ENCODE data around the gene CCDC90B. TPM values are rescaled to one million over a fixed set of nuclear protein-coding genes. Genes with fewer than 3 reads are reported as not detected.
"Not testable (repeated sequence)": the region's sequence is repeated elsewhere in the genome, so short reads cannot be mapped to it uniquely, and the experiment has no call there.

The CCDC90B gene
- total RNA-seq, 1 experiment from 2014 or later = 121 TPM

- H3K27me3 ChIP-seq (ENCODE audit: low read length) = no peaks in the 10 kb centered on the region
- H3K9ac ChIP-seq (ENCODE audit: low read length) = no peak overlapping the region
- no peaks in the 10 kb centered on the region for H3K9me2 ChIP-seq (replicated peaks; ENCODE audit: insufficient read depth, low read length)
- peak overlapping the region; percentile 6 for H3K4me2 ChIP-seq (ENCODE audit: low read depth, low read length, poor library complexity, severe bottlenecking)
- H2AFZ ChIP-seq (ENCODE audit: low read length) = no peak overlapping the region
- no peak for DNase-seq
- no peaks in the 10 kb centered on the region for H3K9me3 ChIP-seq (ENCODE audit: low read length)
- H3K36me3 ChIP-seq (ENCODE audit: insufficient read depth, low read length) = peaks cover 25% of the 10 kb centered on the region; the same call in 1 of the 2 replicates
- H3K4me1 ChIP-seq (ENCODE audit: low read length) = peaks cover 26% of the 10 kb centered on the region
- no peak overlapping the region for H3K4me3 ChIP-seq (ENCODE audit: low read length)
- H3K27ac ChIP-seq (ENCODE audit: low read length) = no peak overlapping the region
- no peaks in the 10 kb centered on the region for H4K20me1 ChIP-seq (ENCODE audit: insufficient read depth, low read depth, low read length)
- peaks cover 60% of the 10 kb centered on the region for H3K79me2 ChIP-seq (ENCODE audit: low read length)
Measured at GRCh38 chr11:83282084-83282716, 4.0 kb downstream of the CCDC90B start.

GRCh38 chr11:83280256-83280655 is 5.9 kb downstream of the CCDC90B start:
- H3K27ac ChIP-seq (ENCODE audit: low read length) = no peak overlapping the region
- H3K9me3 ChIP-seq (ENCODE audit: low read length) = no peaks in the 10 kb centered on the region
- H4K20me1 ChIP-seq (ENCODE audit: insufficient read depth, low read depth, low read length) = no peaks in the 10 kb centered on the region
- H3K79me2 ChIP-seq (ENCODE audit: low read length) = peaks cover 57% of the 10 kb centered on the region
- peaks cover 36% of the 10 kb centered on the region; the same call in 1 of the 2 replicates for H3K36me3 ChIP-seq (ENCODE audit: insufficient read depth, low read length)
- no peaks in the 10 kb centered on the region for H3K27me3 ChIP-seq (ENCODE audit: low read length)
- H2AFZ ChIP-seq (ENCODE audit: low read length) = no peak overlapping the region
- no peak overlapping the region for H3K9ac ChIP-seq (ENCODE audit: low read length)
- H3K4me2 ChIP-seq (ENCODE audit: low read depth, low read length, poor library complexity, severe bottlenecking) = no peak overlapping the region
- peaks cover 20% of the 10 kb centered on the region for H3K4me1 ChIP-seq (ENCODE audit: low read length)
- no peaks in the 10 kb centered on the region for H3K9me2 ChIP-seq (replicated peaks; ENCODE audit: insufficient read depth, low read length)
- no peak for DNase-seq
- no peak overlapping the region for H3K4me3 ChIP-seq (ENCODE audit: low read length)

- no peak overlapping the region for H3K4me3 ChIP-seq (ENCODE audit: low read length)
- no peak overlapping the region for H3K9ac ChIP-seq (ENCODE audit: low read length)
- DNase-seq = no peak
- H3K27me3 ChIP-seq (ENCODE audit: low read length) = no peaks in the 10 kb centered on the region
- H3K79me2 ChIP-seq (ENCODE audit: low read length) = peaks cover 37% of the 10 kb centered on the region
- H3K4me2 ChIP-seq (ENCODE audit: low read depth, low read length, poor library complexity, severe bottlenecking) = no peak overlapping the region
- H3K9me2 ChIP-seq (replicated peaks; ENCODE audit: insufficient read depth, low read length) = no peaks in the 10 kb centered on the region
- no peaks in the 10 kb centered on the region for H3K9me3 ChIP-seq (ENCODE audit: low read length)
- peaks cover 53% of the 10 kb centered on the region for H3K36me3 ChIP-seq (ENCODE audit: insufficient read depth, low read length)
- H2AFZ ChIP-seq (ENCODE audit: low read length) = no peak overlapping the region
- no peaks in the 10 kb centered on the region for H4K20me1 ChIP-seq (ENCODE audit: insufficient read depth, low read depth, low read length)
- peaks cover 4% of the 10 kb centered on the region for H3K4me1 ChIP-seq (ENCODE audit: low read length)
- no peak overlapping the region for H3K27ac ChIP-seq (ENCODE audit: low read length)
Measured at GRCh38 chr11:83278351-83278750, 7.8 kb downstream of the CCDC90B start.

GRCh38 chr11:83275888-83276641 is 10.1 kb downstream of the CCDC90B start:
- Histone ChIP-seq H3K9me3 (ENCODE audit: low read length) (no peaks in the 10 kb centered on the region), H4K20me1 (ENCODE audit: insufficient read depth, low read depth, low read length) (no peaks in the 10 kb centered on the region), H3K9me2 (replicated peaks; ENCODE audit: insufficient read depth, low read length) (no peaks in the 10 kb centered on the region), H3K79me2 (ENCODE audit: low read length) (peaks cover 20% of the 10 kb centered on the region), H3K9ac (ENCODE audit: low read length) (no peak overlapping the region), H3K36me3 (ENCODE audit: insufficient read depth, low read length) (peaks cover 68% of the 10 kb centered on the region), H3K4me3 (ENCODE audit: low read length) (no peak overlapping the region), H2AFZ (ENCODE audit: low read length) (no peak overlapping the region), H3K27me3 (ENCODE audit: low read length) (no peaks in the 10 kb centered on the region), H3K4me2 (ENCODE audit: low read depth, low read length, poor library complexity, severe bottlenecking) (no peak overlapping the region), H3K4me1 (ENCODE audit: low read length) (no peaks in the 10 kb centered on the region; the same call in 1 of the 2 replicates), H3K27ac (ENCODE audit: low read length) (no peak overlapping the region)
- DNase-seq = no peak

GRCh38 chr11:83272627-83273026 is 13.5 kb downstream of the CCDC90B start:
- Histone ChIP-seq H3K27me3 (ENCODE audit: low read length) (no peaks in the 10 kb centered on the region), H3K36me3 (ENCODE audit: insufficient read depth, low read length) (peaks cover 46% of the 10 kb centered on the region), H3K4me2 (ENCODE audit: low read depth, low read length, poor library complexity, severe bottlenecking) (no peak overlapping the region), H3K27ac (ENCODE audit: low read length) (no peak overlapping the region), H4K20me1 (ENCODE audit: insufficient read depth, low read depth, low read length) (no peaks in the 10 kb centered on the region), H3K4me1 (ENCODE audit: low read length) (no peaks in the 10 kb centered on the region; the same call in 1 of the 2 replicates), H3K9me3 (ENCODE audit: low read length) (no peaks in the 10 kb centered on the region), H3K4me3 (ENCODE audit: low read length) (no peak overlapping the region), H2AFZ (ENCODE audit: low read length) (no peak overlapping the region), H3K79me2 (ENCODE audit: low read length) (peaks cover 6% of the 10 kb centered on the region; the same call in 1 of the 2 replicates), H3K9ac (ENCODE audit: low read length) (no peak overlapping the region), H3K9me2 (replicated peaks; ENCODE audit: insufficient read depth, low read length) (no peaks in the 10 kb centered on the region)
- no peak for DNase-seq

GRCh38 chr11:83271734-83272133 is 14.4 kb downstream of the CCDC90B start:
- not testable (repeated sequence) for H3K4me3 ChIP-seq (ENCODE audit: low read length); DNase-seq; H3K27ac ChIP-seq (ENCODE audit: low read length); H3K9me3 ChIP-seq (ENCODE audit: low read length); H3K27me3 ChIP-seq (ENCODE audit: low read length); H3K79me2 ChIP-seq (ENCODE audit: low read length); H2AFZ ChIP-seq (ENCODE audit: low read length); H3K4me2 ChIP-seq (ENCODE audit: low read depth, low read length, poor library complexity, severe bottlenecking); H3K9ac ChIP-seq (ENCODE audit: low read length); H4K20me1 ChIP-seq (ENCODE audit: insufficient read depth, low read depth, low read length); H3K9me2 ChIP-seq (replicated peaks; ENCODE audit: insufficient read depth, low read length); H3K4me1 ChIP-seq (ENCODE audit: low read length)
- peaks cover 46% of the 10 kb centered on the region for H3K36me3 ChIP-seq (ENCODE audit: insufficient read depth, low read length)

GRCh38 chr11:83269080-83269479 is 17.1 kb downstream of the CCDC90B start:
- not testable (repeated sequence) for H3K27me3 ChIP-seq (ENCODE audit: low read length); H3K4me1 ChIP-seq (ENCODE audit: low read length); H3K9me3 ChIP-seq (ENCODE audit: low read length); H4K20me1 ChIP-seq (ENCODE audit: insufficient read depth, low read depth, low read length); H2AFZ ChIP-seq (ENCODE audit: low read length); H3K79me2 ChIP-seq (ENCODE audit: low read length); H3K4me3 ChIP-seq (ENCODE audit: low read length); H3K4me2 ChIP-seq (ENCODE audit: low read depth, low read length, poor library complexity, severe bottlenecking); H3K9me2 ChIP-seq (replicated peaks; ENCODE audit: insufficient read depth, low read length); H3K27ac ChIP-seq (ENCODE audit: low read length); DNase-seq; H3K9ac ChIP-seq (ENCODE audit: low read length)
- H3K36me3 ChIP-seq (ENCODE audit: insufficient read depth, low read length) = peaks cover 35% of the 10 kb centered on the region

GRCh38 chr11:83265331-83265730 is 20.8 kb downstream of the CCDC90B start:
- no peak for DNase-seq
- no peak overlapping the region for H3K9ac ChIP-seq (ENCODE audit: low read length)
- no peaks in the 10 kb centered on the region for H3K4me1 ChIP-seq (ENCODE audit: low read length)
- 0 out of 2 replicates have a peak, but pooled peaks cover 3% of the 10 kb centered on the region for H3K79me2 ChIP-seq (ENCODE audit: low read length)
- no peaks in the 10 kb centered on the region for H3K9me2 ChIP-seq (replicated peaks; ENCODE audit: insufficient read depth, low read length)
- H3K27me3 ChIP-seq (ENCODE audit: low read length) = no peaks in the 10 kb centered on the region
- H3K36me3 ChIP-seq (ENCODE audit: insufficient read depth, low read length) = peaks cover 30% of the 10 kb centered on the region
- no peak overlapping the region for H3K4me3 ChIP-seq (ENCODE audit: low read length)
- no peak overlapping the region for H3K27ac ChIP-seq (ENCODE audit: low read length)
- H2AFZ ChIP-seq (ENCODE audit: low read length) = no peak overlapping the region
- no peaks in the 10 kb centered on the region for H4K20me1 ChIP-seq (ENCODE audit: insufficient read depth, low read depth, low read length)
- no peak overlapping the region for H3K4me2 ChIP-seq (ENCODE audit: low read depth, low read length, poor library complexity, severe bottlenecking)
- no peaks in the 10 kb centered on the region for H3K9me3 ChIP-seq (ENCODE audit: low read length)
